Hepatocyte (in vitro differentiated cells): ENCODE measurements around the gene TEKT3.

Experiments
- CTCF ChIP-seq: fragments of 200-600 bp; sonication (generic); IDR thresholded peaks from 2 replicates; pipeline ENCODE4 v1.5.1; 2016; ENCODE audit warnings: antibody characterized with exemption, mild to moderate bottlenecking; ENCODE audit not compliant: poor library complexity
- EZH2 ChIP-seq: fragments of 200-600 bp; sonication (generic); IDR thresholded peaks from 2 replicates; pipeline ENCODE4 v1.6.1; 2016; ENCODE audit warnings: antibody characterized with exemption, mild to moderate bottlenecking, borderline replicate concordance
- EZH2phosphoT487 ChIP-seq: fragments of 200-600 bp; sonication (generic); IDR thresholded peaks from one replicate; pipeline ENCODE4 v1.6.1; 2018; ENCODE audit warnings: antibody characterized with exemption, mild to moderate bottlenecking, low read depth, moderate library complexity; ENCODE audit not compliant: unreplicated experiment, severe bottlenecking

GRCh38 chr17:15308758-15309157, 32.6 kb downstream of the TEKT3 start:
- no peak for TF ChIP-seq CTCF
- no peak for TF ChIP-seq EZH2phosphoT487
- no peak for TF ChIP-seq EZH2
